ENCODE measurements around the gene CD47. TPM values are rescaled to one million over a fixed set of nuclear protein-coding genes. Genes with fewer than 3 reads are reported as not detected.

CD47 gene
- total RNA-seq, 1 experiment from 2014 or later, result 204 TPM

GRCh38 chr3:107997671-107998070 lies 93.2 kb downstream of the CD47 start:
- peaks cover 12% of the 10 kb centered on the region for H3K4me1 ChIP-seq (replicated peaks)
- no peaks in the 10 kb centered on the region for H3K27me3 ChIP-seq (replicated peaks)
- H3K36me3 ChIP-seq, result no peaks in the 10 kb centered on the region
- DNase-seq (ENCODE audit: low read depth in 1 of 2, low spot score in 2 of 2), result no peak
- no peak overlapping the region for H3K4me3 ChIP-seq
- no peaks in the 10 kb centered on the region for H3K9me3 ChIP-seq (replicated peaks)
- no peak overlapping the region for H3K27ac ChIP-seq

GRCh38 chr3:107995823-107996222 lies 95.0 kb downstream of the CD47 start:
- Histone ChIP-seq H3K9me3 (replicated peaks) (no peaks in the 10 kb centered on the region), H3K4me1 (replicated peaks) (peaks cover 12% of the 10 kb centered on the region), H3K27ac (no peak overlapping the region), H3K4me3 (no peak overlapping the region), H3K27me3 (replicated peaks) (no peaks in the 10 kb centered on the region), H3K36me3 (no peaks in the 10 kb centered on the region)
- no peak for DNase-seq (ENCODE audit: low read depth in 1 of 2, low spot score in 2 of 2)

GRCh38 chr3:107994956-107995715 lies 95.7 kb downstream of the CD47 start:
- Histone ChIP-seq H3K9me3 (replicated peaks) (no peaks in the 10 kb centered on the region), H3K4me1 (replicated peaks) (peaks cover 12% of the 10 kb centered on the region), H3K4me3 (no peak overlapping the region), H3K27ac (no peak overlapping the region), H3K27me3 (replicated peaks) (no peaks in the 10 kb centered on the region), H3K36me3 (no peaks in the 10 kb centered on the region)
- no peak for DNase-seq (ENCODE audit: low read depth in 1 of 2, low spot score in 2 of 2)

- no peak overlapping the region for H3K27ac ChIP-seq
- H3K4me1 ChIP-seq (replicated peaks), result peaks cover 8% of the 10 kb centered on the region
Observed at GRCh38 chr3:107994181-107994580, 96.7 kb downstream of the CD47 start.

GRCh38 chr3:107993771-107994170 lies 97.1 kb downstream of the CD47 start:
- no peaks in the 10 kb centered on the region for H3K36me3 ChIP-seq
- no peaks in the 10 kb centered on the region for H3K9me3 ChIP-seq (replicated peaks)
- no peak overlapping the region for H3K4me3 ChIP-seq
- no peak for DNase-seq (ENCODE audit: low read depth in 1 of 2, low spot score in 2 of 2)
- no peak overlapping the region for H3K27ac ChIP-seq
- H3K4me1 ChIP-seq (replicated peaks), result peaks cover 8% of the 10 kb centered on the region
- H3K27me3 ChIP-seq (replicated peaks), result no peaks in the 10 kb centered on the region

More at GRCh38 chr3:107994181-107994580, 96.7 kb downstream of the CD47 start:
- Histone ChIP-seq H3K4me3 (no peak overlapping the region), H3K27me3 (replicated peaks) (no peaks in the 10 kb centered on the region), H3K36me3 (no peaks in the 10 kb centered on the region), H3K9me3 (replicated peaks) (no peaks in the 10 kb centered on the region)
- DNase-seq (ENCODE audit: low read depth in 1 of 2, low spot score in 2 of 2), result no peak

Other genes with a start within 250 kb of the CD47 start
- gene IFT57, start 131.4 kb upstream of the CD47 start, total RNA-seq (2014; rRNA removed; shearing (Covaris generic)), result 40.5 and 64.7 TPM in 2 replicates
- gene HHLA2, start 205.5 kb upstream of the CD47 start, total RNA-seq (2014; rRNA removed; shearing (Covaris generic)), result not detected in 2 replicates

All from SJSA1 (cell line).